ENCODE measurements around the gene OPA1. TPM values are rescaled to one million over a fixed set of nuclear protein-coding genes. Genes with fewer than 3 reads are reported as not detected.
A peak's percentile ranks its signal among the peaks of the same experiment; 100 is the strongest.

The OPA1 gene
- total RNA-seq (2012; rRNA removed) = 73.7 and 95.5 TPM in 2 replicates
- polyA plus RNA-seq (2012; rRNA removed) = 15.0 and 17.8 TPM in 2 replicates
- 1.9 and 7.1 TPM in 2 replicates for polyA plus RNA-seq (2012; cell fraction: cytosol; rRNA removed)
- polyA plus RNA-seq (2012; cell fraction: nucleus; rRNA removed; ENCODE audit: low replicate concordance) = 3.5 and 13.6 TPM in 2 replicates
- percentile 86 among the genes with signal in this experiment for Bru-seq, nascent RNA
- percentile 76 among the genes with signal in this experiment for BruChase-seq, experiment 1, labeled RNA remaining after a 6-hour chase
- percentile 77 among the genes with signal in this experiment for BruChase-seq, experiment 2, labeled RNA remaining after a 2-hour chase
- long read RNA-seq, full-length matches to known transcripts = 45 of 61 reads
- long read RNA-seq, partial matches to known transcripts = 7 of 61 reads
- long read RNA-seq, other reads (novel, unspliced or antisense) = 9 of 61 reads

- peak within 1 kb of the TSS; percentile 51 for H4K91ac ChIP-seq (ENCODE audit: insufficient read depth, low read depth, low read length)
- H2BK15ac ChIP-seq (ENCODE audit: low read depth, low read length) = no peak within 1 kb of the TSS
- ChIA-PET POLR2A (ENCODE audit: unreplicated experiment) (no interaction called here), CTCF (no interaction called here)
- peak within 1 kb of the TSS; percentile 70; the same call in 1 of the 2 replicates for H3K56ac ChIP-seq (ENCODE audit: extremely low read depth, insufficient read depth, low read length)
- H4K5ac ChIP-seq (ENCODE audit: low read depth, low read length) = peak within 1 kb of the TSS; percentile 85
- H2AK9ac ChIP-seq (replicated peaks; ENCODE audit: low read depth, low read length, poor library complexity) = peak within 1 kb of the TSS; percentile 1
- H3K27me3 ChIP-seq (ENCODE audit: control insufficient read depth, insufficient read depth, low read length) = no peaks in the 10 kb centered on the region
- H3K14ac ChIP-seq (replicated peaks; ENCODE audit: low read depth, low read length) = peak within 1 kb of the TSS; percentile 49
- 1% methylated on average over 31 of the region's 55 CpGs; no CpG with 5 or more reads in 1 of the 2 experiments for WGBS, 2 experiments (ENCODE audit: extremely low coverage in 2 of 2, insufficient read length in 1 of 2)
- DNase-seq (peak; percentile 99), ATAC-seq (ENCODE audit: low read depth) (peak; percentile 95)
- H2BK20ac ChIP-seq (ENCODE audit: low read depth, low read length) = no peak within 1 kb of the TSS
- 0 out of 2 replicates have a peak, but pooled peaks cover 3% of the 10 kb centered on the region for H3K9me1 ChIP-seq (ENCODE audit: insufficient read depth, low read length)
- peak within 1 kb of the TSS; percentile 52 for H3K4ac ChIP-seq (ENCODE audit: low read depth, low read length)
- no peaks in the 10 kb centered on the region; the same call in 1 of the 2 replicates for H3K36me3 ChIP-seq (ENCODE audit: control insufficient read depth, insufficient read depth, low read length)
- peak within 1 kb of the TSS; percentile 88 for H3K23ac ChIP-seq (ENCODE audit: low read depth, low read length)
- H3K4me1 ChIP-seq (ENCODE audit: control insufficient read depth, insufficient read depth, low read length) = no peaks in the 10 kb centered on the region
- H3K18ac ChIP-seq (ENCODE audit: low read depth, low read length) = peak within 1 kb of the TSS; percentile 10; the same call in 1 of the 2 replicates
- TF ChIP-seq MXI1 (IDR thresholded peaks at IDR 0.05; ENCODE audit: borderline replicate concordance, low read depth, low read length) = no peak
- no peak for TF ChIP-seq MAFK (IDR thresholded peaks at IDR 0.05; ENCODE audit: low read depth, low read length)
- peak; percentile 74; the same call in 1 of the 2 replicates for TF ChIP-seq MAZ (IDR thresholded peaks at IDR 0.05; ENCODE audit: borderline replicate concordance, low read depth, low read length)
- TF ChIP-seq CEBPB (IDR thresholded peaks at IDR 0.05; ENCODE audit: low read depth, low read length) = peak; percentile 51
- TF ChIP-seq FOS (IDR thresholded peaks at IDR 0.05; ENCODE audit: low read depth, low read length) = 0 out of 2 replicates have a peak, but pooled peaks have one; percentile 21
- no peak for TF ChIP-seq NFE2L2 (IDR thresholded peaks at IDR 0.05; ENCODE audit: low read depth, low read length)
- TF ChIP-seq USF2 (IDR thresholded peaks at IDR 0.05; ENCODE audit: low read depth, low read length) = peak; percentile 34; the same call in 1 of the 2 replicates
- peak; percentile 93 for TF ChIP-seq POLR2A (IDR thresholded peaks at IDR 0.05; ENCODE audit: low read depth, low read length)
- no peak for TF ChIP-seq ELK1 (IDR thresholded peaks at IDR 0.05; ENCODE audit: borderline replicate concordance, low read depth, low read length)
- TF ChIP-seq CTCF (conservative IDR thresholded peaks at IDR 0.05; ENCODE audit: low read depth, low read length) = peak; percentile 28; the same call in 1 of the 2 replicates
- peak; percentile 58; the same call in 1 of the 2 replicates for TF ChIP-seq BHLHE40 (IDR thresholded peaks at IDR 0.05; ENCODE audit: low read depth, low read length)
- peak within 1 kb of the TSS; percentile 76 for H3K4me3 ChIP-seq (ENCODE audit: insufficient read depth, low read depth, low read length)
- no peaks in the 10 kb centered on the region for H3K9me3 ChIP-seq (ENCODE audit: control insufficient read depth, insufficient read depth, low read length)
- peak within 1 kb of the TSS; percentile 59 for H3K27ac ChIP-seq (ENCODE audit: insufficient read depth, low read length)
- peak within 1 kb of the TSS; percentile 91 for H3K4me2 ChIP-seq (ENCODE audit: low read depth, low read length)
- peaks cover 4 to 13% of the 10 kb centered on the region in 2 experiments; a peak in 3 of 4 replicates for H3K79me1 ChIP-seq (ENCODE audit: low read depth in 1 of 2, low read length in 2 of 2)
- H2BK120ac ChIP-seq (ENCODE audit: low read depth, low read length) = no peak within 1 kb of the TSS
- dilution Hi-C loops (cut with HindIII; ENCODE audit: low sequenced_read_pairs, unreplicated experiment) = no loop called here
- no peaks in the 10 kb centered on the region; the same call in 1 of the 2 replicates for H4K20me1 ChIP-seq (ENCODE audit: insufficient read depth, low read length)
- H4K8ac ChIP-seq (ENCODE audit: low read depth in 2 of 2, low read length in 2 of 2) = peak within 1 kb of the TSS; percentile 94 to 97
- peak within 1 kb of the TSS; percentile 73 for H2AK5ac ChIP-seq (ENCODE audit: low read depth, low read length)
- in situ Hi-C loops (cut with MboI; ENCODE audit: low sequenced_read_pairs) = no loop called here
- H2BK5ac ChIP-seq (ENCODE audit: low read depth, low read length, poor library complexity, severe bottlenecking) = peak within 1 kb of the TSS; percentile 42
- peak within 1 kb of the TSS; percentile 92 for H3K9ac ChIP-seq (ENCODE audit: low read depth, low read length)
- H2AFZ ChIP-seq (replicated peaks; ENCODE audit: low read length, poor library complexity) = peak within 1 kb of the TSS; percentile 91
- intact Hi-C loops (cut with micrococcal nuclease) = no loop called here
- BruUV-seq (replicated peaks) = no TSS peak
Measured at GRCh38 chr3:193592841-193593667, at the start of gene OPA1. OPA1 (plus strand) TSS chr3:193593208; CDS start chr3:193593378, 170 bp downstream.
